IMR-90 (cell line): Measurements from ENCODE around the gene MKNK2. TPM values are rescaled to one million over a fixed set of nuclear protein-coding genes. Genes with fewer than 3 reads are reported as not detected.

Source experiments
- ATAC-seq: fragments of 200-7000 bp; cut with Tn5 transposase; 2 replicates; pipeline ENCODE4 v1.9.1; 2020; ENCODE audit warnings: low read depth, mild to moderate bottlenecking, moderate library complexity
- BruUV-seq: library from RNA; stranded (reverse); fragments of 400-500 nt; replicated peaks from 2 replicates; lab custom pipeline; 2021; lab: Mats Ljungman, UMichigan
- CTCF ChIA-PET: fragments of 300-600 bp; formaldehyde crosslinking; extraction: SDS; loops from one replicate; lab custom pipeline; 2021; ENCODE audit warnings: antibody characterized with exemption; lab: Yijun Ruan, JAX
- POLR2A ChIA-PET: fragments of 300-600 bp; sonication (Branson Sonifier 250); formaldehyde crosslinking; loops from one replicate; lab custom pipeline; 2022; ENCODE audit warnings: antibody characterized with exemption; ENCODE audit not compliant: unreplicated experiment; lab: Charles Lee
- DNase-seq: peaks from one replicate; pipeline ENCODE4 v3.0.0; 2013
- H2AFZ ChIP-seq: replicated peaks from 2 replicates; pipeline ENCODE3; 2013; ENCODE audit warnings: low read length, mild to moderate bottlenecking; ENCODE audit not compliant: poor library complexity
- H2AK5ac ChIP-seq: 2 replicates; pipeline ENCODE4 v1.6.1; 2013; ENCODE audit warnings: low read depth, low read length, inconsistent platforms
- H2AK9ac ChIP-seq: replicated peaks from 2 replicates; pipeline ENCODE3; 2013; ENCODE audit warnings: mild to moderate bottlenecking, low read depth, low read length, moderate library complexity; ENCODE audit not compliant: poor library complexity
- H2BK120ac ChIP-seq: 2 replicates; pipeline ENCODE4 v1.6.1; 2013; ENCODE audit warnings: low read depth, low read length, inconsistent platforms
- H2BK15ac ChIP-seq: 3 replicates; pipeline ENCODE4 v1.6.1; 2013; ENCODE audit warnings: low read depth, low read length, inconsistent platforms
- H2BK20ac ChIP-seq: 2 replicates; pipeline ENCODE4 v1.6.1; 2013; ENCODE audit warnings: low read depth, mild to moderate bottlenecking, inconsistent platforms, low read length, moderate library complexity
- H2BK5ac ChIP-seq: 2 replicates; pipeline ENCODE4 v1.6.1; 2013; ENCODE audit warnings: mild to moderate bottlenecking, low read depth, low read length, inconsistent platforms; ENCODE audit not compliant: poor library complexity, severe bottlenecking
- H3K14ac ChIP-seq: replicated peaks from 2 replicates; pipeline ENCODE4 v1.6.1; 2013; ENCODE audit warnings: low read depth, low read length, inconsistent platforms
- H3K18ac ChIP-seq: 2 replicates; pipeline ENCODE4 v1.6.1; 2013; ENCODE audit warnings: low read depth, low read length, control low read depth
- H3K23ac ChIP-seq: 2 replicates; pipeline ENCODE4 v1.6.1; 2013; ENCODE audit warnings: low read depth, low read length, inconsistent platforms
- H3K27ac ChIP-seq: 2 replicates; pipeline ENCODE4 v1.5.1; 2013; ENCODE audit warnings: mild to moderate bottlenecking, control low read depth, low read length; ENCODE audit not compliant: insufficient read depth
- H3K27me3 ChIP-seq: 2 replicates; pipeline ENCODE4 v1.6.1; 2013; ENCODE audit warnings: low read length; ENCODE audit not compliant: control insufficient read depth, insufficient read depth
- H3K36me3 ChIP-seq: 2 replicates; pipeline ENCODE4 v1.6.1; 2013; ENCODE audit warnings: low read length, mixed read lengths; ENCODE audit not compliant: control insufficient read depth, insufficient read depth
- H3K4ac ChIP-seq: 2 replicates; pipeline ENCODE4 v1.6.1; 2013; ENCODE audit warnings: low read depth, low read length, inconsistent platforms
- H3K4me1 ChIP-seq: 2 replicates; pipeline ENCODE4 v1.6.1; 2013; ENCODE audit warnings: low read length, mixed read lengths; ENCODE audit not compliant: control insufficient read depth, insufficient read depth
- H3K4me2 ChIP-seq: 2 replicates; pipeline ENCODE4 v1.6.1; 2013; ENCODE audit warnings: low read depth, mild to moderate bottlenecking, control low read depth, low read length, moderate library complexity
- H3K4me3 ChIP-seq: 2 replicates; pipeline ENCODE4 v1.5.1; 2013; ENCODE audit warnings: low read depth, mild to moderate bottlenecking, control low read depth, low read length, moderate library complexity; ENCODE audit not compliant: insufficient read depth
- H3K56ac ChIP-seq: 2 replicates; pipeline ENCODE4 v1.6.1; 2013; ENCODE audit warnings: low read length, inconsistent platforms; ENCODE audit not compliant: insufficient read depth; ENCODE audit errors: extremely low read depth
- H3K79me1 ChIP-seq, 2 experiments: 2 replicates each; pipeline ENCODE4 v1.6.1; 2013; ENCODE audit warnings: low read length in 2 of 2, inconsistent platforms in 1 of 2, low read depth in 1 of 2
- H3K9ac ChIP-seq: 2 replicates; pipeline ENCODE4 v1.6.1; 2013; ENCODE audit warnings: low read depth, low read length, control low read depth
- H3K9me1 ChIP-seq: 2 replicates; pipeline ENCODE4 v1.6.1; 2013; ENCODE audit warnings: low read length, inconsistent platforms; ENCODE audit not compliant: insufficient read depth
- H3K9me3 ChIP-seq: 2 replicates; pipeline ENCODE4 v1.6.1; 2013; ENCODE audit warnings: low read length; ENCODE audit not compliant: control insufficient read depth, insufficient read depth
- H4K20me1 ChIP-seq: 2 replicates; pipeline ENCODE4 v1.6.1; 2013; ENCODE audit warnings: low read length, inconsistent platforms; ENCODE audit not compliant: insufficient read depth
- H4K5ac ChIP-seq: 2 replicates; pipeline ENCODE4 v1.6.1; 2013; ENCODE audit warnings: mild to moderate bottlenecking, low read depth, low read length, control low read depth
- H4K8ac ChIP-seq, 2 experiments: 2 replicates each; pipeline ENCODE4 v1.6.1; 2013; ENCODE audit warnings: low read depth in 2 of 2, low read length in 2 of 2, control low read depth in 1 of 2, inconsistent platforms in 1 of 2
- H4K91ac ChIP-seq: 2 replicates; pipeline ENCODE4 v1.6.1; 2013; ENCODE audit warnings: low read depth, low read length, inconsistent platforms; ENCODE audit not compliant: insufficient read depth
- CHD1 ChIP-seq: IDR thresholded peaks from 2 replicates; pipeline ENCODE4 v1.6.1; 2012; ENCODE audit warnings: low read depth, low read length, improper control_type of control experiment
- FOS ChIP-seq: fragments of 150-350 bp; IDR thresholded peaks from 2 replicates; pipeline ENCODE4 v1.6.1; 2016; ENCODE audit warnings: low read depth, low read length
- MAZ ChIP-seq: IDR thresholded peaks from 2 replicates; pipeline ENCODE4 v1.6.1; 2012; ENCODE audit warnings: low read depth, mild to moderate bottlenecking, low read length, improper control_type of control experiment, moderate library complexity, borderline replicate concordance
- MXI1 ChIP-seq: IDR thresholded peaks from 2 replicates; pipeline ENCODE4 v1.6.1; 2012; ENCODE audit warnings: low read depth, mild to moderate bottlenecking, low read length, moderate library complexity, borderline replicate concordance
- WGBS, 2 experiments: methylation state at CpG; one replicate each; pipeline versions ENCODE4 v1.1.5 to v1.1.7; 2013; ENCODE audit warnings: missing lambda C conversion rate in 2 of 2; ENCODE audit not compliant: insufficient read length in 1 of 2; ENCODE audit errors: extremely low coverage in 2 of 2; 5-methylcytosine and 5-hydroxymethylcytosine counted together
- dilution Hi-C: fragments of 300-500 bp; cut with HindIII; formaldehyde crosslinking; loops from one replicate; pipeline ENCODE4 v1.14.3; 2018; ENCODE audit warnings: low sequenced_read_pairs; ENCODE audit not compliant: unreplicated experiment
- in situ Hi-C: fragments of 300-500 bp; cut with MboI; formaldehyde crosslinking; loops from 3 replicates; pipeline ENCODE4 v1.14.3; 2019; ENCODE audit warnings: low sequenced_read_pairs, inconsistent platforms, mixed read lengths
- intact Hi-C: fragments of 100-400 bp; cut with micrococcal nuclease; formaldehyde crosslinking; loops from 2 replicates; pipeline ENCODE4 v1.10.0; 2022
- polyA plus RNA-seq, 3 experiments: library from polyadenylated mRNA; depleted of rRNA; stranded (reverse); fragments of >200 nt; gene quantifications; 2 replicates each; pipeline ENCODE4 v1.2.3, GENCODE V29; 2012; ENCODE audit warnings: low replicate concordance in 1 of 3
- total RNA-seq: library from RNA; depleted of rRNA; stranded (reverse); fragments of >200 nt; gene quantifications from 2 replicates; pipeline ENCODE4 v1.2.3, GENCODE V29; 2012

Gene MKNK2
- total and polyA plus RNA-seq, 2 of the 4 experiments (the other 2 are of a cell fraction): 21.9 to 31.8 TPM

GRCh38 chr19:2039089-2039958 lies 11.7 kb downstream of the MKNK2 start:
- TF ChIP-seq FOS (no peak), MAZ (no peak), MXI1 (no peak), CHD1 (no peak)
- no peak overlapping the region for H3K9ac ChIP-seq
- no peak overlapping the region for H4K91ac ChIP-seq
- peaks cover 39% of the 10 kb centered on the region for H3K36me3 ChIP-seq
- no peak overlapping the region for H2AK5ac ChIP-seq
- no peak overlapping the region for H2BK20ac ChIP-seq
- no peak overlapping the region for H3K4me3 ChIP-seq
- no peaks in the 10 kb centered on the region for H3K27me3 ChIP-seq
- H3K27ac ChIP-seq: no peak overlapping the region
- H3K14ac ChIP-seq: no peak overlapping the region
- no peak overlapping the region for H3K56ac ChIP-seq
- H3K18ac ChIP-seq: no peak overlapping the region
- H3K9me1 ChIP-seq: 0 out of 2 replicates have a peak, but pooled peaks cover 4% of the 10 kb centered on the region
- BruUV-seq: no TSS peak
- ATAC-seq: no peak
- peaks cover 5 to 14% of the 10 kb centered on the region in 2 experiments; a peak in 2 of 4 replicates for H3K79me1 ChIP-seq
- dilution Hi-C loops (no loop called here), intact Hi-C loops (no loop called here), in situ Hi-C loops (no loop called here)
- no peak overlapping the region for H3K4me2 ChIP-seq
- DNase-seq: no peak
- ChIA-PET POLR2A (no interaction called here), CTCF (no interaction called here)
- H3K4ac ChIP-seq: no peak overlapping the region
- H4K5ac ChIP-seq: no peak overlapping the region
- no peak overlapping the region for H2BK120ac ChIP-seq
- no peak overlapping the region for H2BK15ac ChIP-seq
- H3K9me3 ChIP-seq: peaks cover 7% of the 10 kb centered on the region
- no peak overlapping the region for H2AK9ac ChIP-seq
- WGBS, 2 experiments: 86% methylated on average over 7 of the region's 30 CpGs; no CpG with 5 or more reads in 1 of the 2 experiments
- H3K4me1 ChIP-seq: peaks cover 14% of the 10 kb centered on the region
- H2AFZ ChIP-seq: no peak overlapping the region
- no peak overlapping the region for H2BK5ac ChIP-seq
- H4K8ac ChIP-seq: no peak overlapping the region
- no peak overlapping the region for H3K23ac ChIP-seq
- H4K20me1 ChIP-seq: peaks cover 4% of the 10 kb centered on the region
